HG03442 (cell line): Measurements from ENCODE around the gene BCL2L14.

ENCODE experiments used
- ATAC-seq: cut with Tn5 transposase; IDR thresholded peaks from one replicate; pipeline ENCODE4 v1.9.1; 2021; ENCODE audit warnings: mild to moderate bottlenecking, moderate library complexity; ENCODE audit not compliant: unreplicated experiment

BCL2L14 gene

GRCh38 chr12:12070674-12071656 lies at the start of gene BCL2L14:
Gene BCL2L14, plus strand, starts transcription at chr12:12070939. Its CDS starts 8,367 bp downstream, at chr12:12079306.
- no peak for ATAC-seq

GRCh38 chr12:12022306-12022936 lies 48.3 kb upstream of the BCL2L14 start:
- ATAC-seq = no peak

- no peak for ATAC-seq
Observed at GRCh38 chr12:12023456-12023855, 47.3 kb upstream of the BCL2L14 start.

GRCh38 chr12:12024911-12025682 lies 45.6 kb upstream of the BCL2L14 start:
- peak; percentile 81 for ATAC-seq

- no peak for ATAC-seq
Observed at GRCh38 chr12:12025799-12026386, 44.8 kb upstream of the BCL2L14 start.

- no peak for ATAC-seq
Observed at GRCh38 chr12:12028668-12029402, 41.9 kb upstream of the BCL2L14 start.

GRCh38 chr12:12029653-12030052 lies 41.1 kb upstream of the BCL2L14 start:
- no peak for ATAC-seq

GRCh38 chr12:12032260-12032791 lies 38.4 kb upstream of the BCL2L14 start:
- ATAC-seq = no peak

GRCh38 chr12:12032851-12033797 lies 37.6 kb upstream of the BCL2L14 start:
- ATAC-seq = no peak

GRCh38 chr12:12033824-12034223 lies 36.9 kb upstream of the BCL2L14 start:
- ATAC-seq = no peak

- ATAC-seq = no peak
Observed at GRCh38 chr12:12034344-12034743, 36.4 kb upstream of the BCL2L14 start.

GRCh38 chr12:12035229-12035628 lies 35.5 kb upstream of the BCL2L14 start:
- ATAC-seq = no peak

- ATAC-seq = no peak
Observed at GRCh38 chr12:12036901-12037300, 33.8 kb upstream of the BCL2L14 start.

- no peak for ATAC-seq
Observed at GRCh38 chr12:12039897-12040296, 30.8 kb upstream of the BCL2L14 start.

- ATAC-seq = no peak
Observed at GRCh38 chr12:12046401-12046800, 24.3 kb upstream of the BCL2L14 start.

GRCh38 chr12:12047682-12048081 lies 23.1 kb upstream of the BCL2L14 start:
- no peak for ATAC-seq

GRCh38 chr12:12048266-12048665 lies 22.5 kb upstream of the BCL2L14 start:
- no peak for ATAC-seq

GRCh38 chr12:12048714-12049113 lies 22.0 kb upstream of the BCL2L14 start:
- no peak for ATAC-seq

- no peak for ATAC-seq
Observed at GRCh38 chr12:12051668-12052067, 19.1 kb upstream of the BCL2L14 start.
